Bone marrow (tissue), 2 donors: ENCODE results near the gene TPK1.

Experiments
- DNase-seq, 2 donors: peaks; one replicate each; lab custom pipeline; 2025; lab: John Stamatoyannopoulos, UW

TPK1 gene

DNA sequence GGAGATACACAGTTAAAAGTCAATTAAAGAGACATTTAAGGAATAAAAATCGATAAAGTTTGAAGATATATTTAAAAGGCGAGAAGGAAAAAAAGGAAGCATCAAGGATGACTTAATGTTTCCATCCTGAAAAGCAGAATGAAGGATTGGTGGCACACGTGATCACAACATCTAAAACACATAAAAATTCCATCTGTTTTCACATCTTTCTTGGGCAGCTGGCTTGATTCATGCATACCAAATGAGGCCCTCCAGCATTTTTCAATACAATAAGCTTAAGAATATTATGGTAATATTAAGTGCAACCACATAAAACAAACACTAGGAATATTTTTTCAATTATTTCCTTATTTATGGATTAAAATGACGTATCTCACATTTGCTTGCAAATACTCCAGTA lies 112.6 kb downstream of the TPK1 start:
- DNase-seq = no peak

- DNase-seq = no peak
Measured at GRCh38 chr7:144720710-144721109, 115.1 kb downstream of the TPK1 start.

DNA sequence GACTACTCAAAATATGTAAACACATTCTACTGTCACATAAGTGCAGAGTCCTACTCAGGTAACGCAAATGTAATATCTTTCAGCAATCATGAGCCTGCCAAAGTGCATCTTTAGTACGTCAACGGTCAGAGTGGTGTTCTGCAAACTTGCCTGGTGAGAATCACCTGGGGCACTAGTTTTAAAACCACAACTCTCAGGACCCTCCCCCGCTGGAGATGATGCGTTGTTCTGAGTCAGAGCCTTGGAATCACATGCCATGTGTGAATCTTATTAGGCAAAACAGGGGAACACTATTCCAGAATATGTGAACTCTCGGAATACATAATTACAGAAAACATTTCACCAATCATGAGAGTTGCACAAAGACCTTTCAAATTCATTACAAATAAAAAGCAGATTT lies 115.7 kb downstream of the TPK1 start:
- no peak for DNase-seq

- DNase-seq = no peak
Measured at GRCh38 chr7:144717720-144718119, 118.1 kb downstream of the TPK1 start.

- no peak for DNase-seq
Measured at GRCh38 chr7:144713850-144714249, 122.0 kb downstream of the TPK1 start.

GRCh38 chr7:144710791-144711190 lies 125.1 kb downstream of the TPK1 start:
- DNase-seq = no peak

GRCh38 chr7:144709066-144709465 lies 126.8 kb downstream of the TPK1 start:
- no peak for DNase-seq

- DNase-seq = no peak
Measured at GRCh38 chr7:144691240-144691639, 144.6 kb downstream of the TPK1 start.

DNA sequence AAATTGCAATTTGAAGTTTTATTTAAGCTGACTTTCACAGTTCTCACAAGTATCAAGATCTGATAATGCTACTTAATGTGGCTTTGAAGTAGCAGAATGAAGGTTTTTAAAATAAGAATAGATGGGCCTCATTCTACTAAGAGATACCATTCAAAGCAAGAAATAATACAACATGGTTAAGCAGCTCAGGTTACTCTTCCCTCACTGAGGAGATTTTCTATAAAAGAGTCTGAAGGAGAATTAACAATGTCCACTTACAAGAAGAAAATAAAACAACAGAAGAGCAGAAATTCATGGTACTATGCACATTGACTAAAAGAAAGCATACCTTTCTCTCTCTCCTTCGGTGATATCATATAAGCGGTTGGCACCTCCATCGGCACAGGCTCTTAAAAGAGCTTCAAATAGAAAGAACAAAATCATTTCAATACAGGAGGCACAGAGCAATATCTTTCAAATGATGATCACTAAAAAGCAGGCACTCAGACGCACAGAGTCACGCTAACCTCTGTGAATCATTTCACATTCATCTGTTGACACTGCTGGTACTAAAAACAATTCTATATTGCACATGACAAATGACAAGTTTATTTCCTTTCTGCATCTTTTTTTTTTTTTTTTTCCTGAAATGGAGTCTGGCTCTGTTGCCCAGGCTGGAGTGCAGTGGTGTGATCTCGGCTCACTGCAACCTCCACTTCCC lies 153.1 kb downstream of the TPK1 start:
- no peak for DNase-seq

GRCh38 chr7:144676492-144676891 lies 159.4 kb downstream of the TPK1 start:
- DNase-seq = no peak

DNA sequence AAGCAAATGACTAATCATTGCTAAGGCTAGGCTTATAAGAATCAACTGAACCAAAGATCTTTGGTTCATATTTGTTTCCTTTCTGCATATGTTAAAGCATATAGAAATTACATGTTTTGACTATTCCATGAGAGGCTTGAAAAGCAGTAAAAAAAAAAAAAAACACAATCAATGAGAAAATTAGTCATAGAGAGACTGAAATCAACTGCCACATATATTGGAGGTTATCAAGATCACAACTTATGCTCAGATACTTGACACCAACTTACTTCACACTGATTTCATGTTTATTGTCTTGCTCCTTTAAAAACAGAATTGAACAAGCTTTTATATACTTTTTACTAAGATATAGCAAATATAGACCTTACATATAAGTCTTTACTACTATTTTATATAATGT lies 161.3 kb downstream of the TPK1 start:
- DNase-seq = no peak

DNA sequence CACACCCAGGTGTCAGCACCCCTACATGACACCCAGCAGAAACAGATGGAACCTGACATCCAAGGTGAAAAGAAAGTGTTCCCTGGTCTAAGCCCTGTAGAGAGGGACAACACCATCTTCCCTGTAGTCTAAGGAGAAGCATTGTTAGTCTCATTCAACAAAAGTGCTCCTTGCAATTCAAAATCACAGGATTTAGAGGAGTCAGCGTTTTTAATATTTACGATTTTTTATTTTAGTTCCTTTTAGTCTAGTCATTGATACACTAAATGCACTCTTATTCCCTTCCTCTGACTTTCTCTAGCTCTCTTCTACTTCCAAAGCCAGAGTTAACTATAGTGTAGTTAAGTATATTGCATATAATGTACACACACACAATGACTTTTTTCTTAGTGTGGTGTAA lies 163.0 kb downstream of the TPK1 start:
- DNase-seq = no peak

GRCh38 chr7:144671429-144671828 lies 164.4 kb downstream of the TPK1 start:
- DNase-seq = no peak

- no peak for DNase-seq
Measured at GRCh38 chr7:144670218-144670617, 165.6 kb downstream of the TPK1 start.

GRCh38 chr7:144668503-144668902 lies 167.3 kb downstream of the TPK1 start:
- DNase-seq = no peak

DNA sequence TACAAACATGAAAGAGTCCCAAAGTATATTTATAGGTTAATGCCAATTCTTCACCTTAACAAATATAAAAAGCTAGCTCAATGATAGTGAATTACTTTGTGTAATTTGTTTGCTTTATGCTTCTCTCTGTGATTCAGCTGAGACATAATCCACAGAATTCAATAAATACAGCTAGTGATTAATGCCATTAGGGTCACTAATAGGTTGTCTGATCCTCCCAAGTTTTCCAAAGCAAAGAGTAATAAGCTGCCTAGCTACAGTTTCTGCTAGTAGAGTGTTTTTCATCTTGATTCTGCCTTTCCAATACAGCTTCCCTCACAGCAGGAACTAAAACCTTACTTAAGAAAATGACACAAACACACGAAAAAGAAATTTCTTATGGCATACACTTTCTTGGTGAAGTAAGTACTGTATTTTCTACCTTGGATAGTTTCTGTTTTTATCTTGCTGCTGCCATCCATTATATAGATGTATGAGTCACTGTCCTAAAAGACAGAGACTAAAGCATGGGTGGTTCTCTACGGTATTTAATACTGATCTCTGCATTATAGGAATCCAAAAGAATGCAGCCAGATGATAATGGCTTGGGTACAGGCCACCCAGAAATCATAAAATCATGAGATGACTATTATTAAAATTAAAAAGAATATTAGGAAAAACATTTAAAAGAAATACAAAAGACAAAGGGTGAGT lies 170.0 kb downstream of the TPK1 start:
- DNase-seq = no peak

GRCh38 chr7:144659211-144659610 lies 176.6 kb downstream of the TPK1 start:
- no peak for DNase-seq

GRCh38 chr7:144656965-144657517 lies 178.8 kb downstream of the TPK1 start:
- DNase-seq = no peak

DNA sequence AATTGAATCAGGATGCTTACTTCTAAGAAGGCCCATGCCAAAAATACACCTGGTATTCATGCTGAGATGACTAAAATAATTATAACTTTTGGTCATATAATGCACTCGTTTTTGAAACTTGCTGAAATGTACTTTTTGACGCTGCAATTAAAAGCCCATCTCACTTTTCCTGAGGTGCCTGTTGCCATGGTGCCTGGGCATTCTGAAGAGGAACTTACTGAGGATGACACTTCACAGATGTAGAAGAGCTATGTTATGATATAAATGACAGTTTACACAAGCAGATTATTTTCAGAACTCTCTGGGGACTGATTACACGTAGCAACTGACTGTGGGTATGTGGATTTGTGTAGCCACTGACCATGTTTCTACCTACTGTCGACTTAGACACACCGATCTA lies 182.4 kb downstream of the TPK1 start:
- DNase-seq = no peak

GRCh38 chr7:144650439-144650838 lies 185.4 kb downstream of the TPK1 start:
- no peak for DNase-seq

GRCh38 chr7:144649120-144649519 lies 186.7 kb downstream of the TPK1 start:
- no peak for DNase-seq

- no peak for DNase-seq
Measured at GRCh38 chr7:144641389-144642044, 194.3 kb downstream of the TPK1 start.

GRCh38 chr7:144632724-144633123 lies 203.1 kb downstream of the TPK1 start:
- no peak for DNase-seq
